22Rv1 (cell line): Measurements from ENCODE around the gene KIAA0513.

Experiments
- CTCF ChIP-seq: fragments of 450-650 bp; IDR thresholded peaks from 2 replicates; pipeline ENCODE4 v1.5.1; 2017; ENCODE audit warnings: mild to moderate bottlenecking
- ZFX ChIP-seq: fragments of 450-650 bp; IDR thresholded peaks from 2 replicates; pipeline ENCODE4 v1.6.1; 2017; ENCODE audit warnings: antibody characterized with exemption, borderline replicate concordance

- TF ChIP-seq CTCF (no peak), ZFX (no peak)
Measured at GRCh38 chr16:85056211-85056748, 28.7 kb downstream of the KIAA0513 start.
